NOMO-1 treated with dmso at 0.1 percent for 144 hours (cell line): ENCODE measurements around the gene PLCXD1.
"Not testable (repeated sequence)": the region's sequence is repeated elsewhere in the genome, so short reads cannot be mapped to it uniquely, and the experiment has no call there.

Experiments
- DNase-seq: peaks from one replicate; lab custom pipeline; 2025; ENCODE audit not compliant: unreplicated experiment; lab: John Stamatoyannopoulos, UW

The PLCXD1 gene

GRCh38 chrX:316351-317325, 35.5 kb downstream of the PLCXD1 start:
- no peak for DNase-seq

GRCh38 chrX:317424-318067, 36.4 kb downstream of the PLCXD1 start:
- DNase-seq = no peak

- no peak for DNase-seq
Observed at GRCh38 chrX:318068-318738, 37.0 kb downstream of the PLCXD1 start.

- DNase-seq = no peak
Observed at GRCh38 chrX:318739-319578, 37.8 kb downstream of the PLCXD1 start, which contains the start of gene GTPBP6. TSS of gene GTPBP6 (minus strand) at chrX:318796. CDS start at chrX:318787, 9 bp downstream.

- no peak for DNase-seq
Observed at GRCh38 chrX:319579-320125, 38.5 kb downstream of the PLCXD1 start.

GRCh38 chrX:320126-320783, 39.1 kb downstream of the PLCXD1 start:
- DNase-seq = no peak

- DNase-seq = no peak
Observed at GRCh38 chrX:323721-324628, 42.8 kb downstream of the PLCXD1 start.

- DNase-seq = not testable (repeated sequence)
Observed at GRCh38 chrX:324664-325063, 43.5 kb downstream of the PLCXD1 start.

- no peak for DNase-seq
Observed at GRCh38 chrX:327660-328126, 46.5 kb downstream of the PLCXD1 start.

GRCh38 chrX:329291-329910, 48.2 kb downstream of the PLCXD1 start:
- no peak for DNase-seq

- not testable (repeated sequence) for DNase-seq
Observed at GRCh38 chrX:330141-330725, 49.1 kb downstream of the PLCXD1 start.

GRCh38 chrX:330726-331150, 49.6 kb downstream of the PLCXD1 start:
- DNase-seq = no peak

GRCh38 chrX:331151-331824, 50.1 kb downstream of the PLCXD1 start:
- no peak for DNase-seq

- DNase-seq = no peak
Observed at GRCh38 chrX:331825-332495, 50.8 kb downstream of the PLCXD1 start.

GRCh38 chrX:332496-332860, 51.3 kb downstream of the PLCXD1 start:
- DNase-seq = no peak

GRCh38 chrX:332916-333610, 51.9 kb downstream of the PLCXD1 start:
- no peak for DNase-seq
